Daoy (cell line): ENCODE results near the gene ASCL2. TPM values are rescaled to one million over a fixed set of nuclear protein-coding genes. Genes with fewer than 3 reads are reported as not detected.

ENCODE experiments used
- DNase-seq: peaks from one replicate; pipeline ENCODE4 v3.0.0-alpha.2; 2015; ENCODE audit warnings: low read depth
- total RNA-seq: library from RNA; depleted of rRNA; stranded (reverse); fragments of >200 nt; shearing (Covaris generic); gene quantifications from 2 replicates; pipeline ENCODE4 v1.2.3, GENCODE V29; 2014; rRNA removed

The ASCL2 gene, protein sequence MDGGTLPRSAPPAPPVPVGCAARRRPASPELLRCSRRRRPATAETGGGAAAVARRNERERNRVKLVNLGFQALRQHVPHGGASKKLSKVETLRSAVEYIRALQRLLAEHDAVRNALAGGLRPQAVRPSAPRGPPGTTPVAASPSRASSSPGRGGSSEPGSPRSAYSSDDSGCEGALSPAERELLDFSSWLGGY
- total RNA-seq: not detected in 2 replicates

DNA sequence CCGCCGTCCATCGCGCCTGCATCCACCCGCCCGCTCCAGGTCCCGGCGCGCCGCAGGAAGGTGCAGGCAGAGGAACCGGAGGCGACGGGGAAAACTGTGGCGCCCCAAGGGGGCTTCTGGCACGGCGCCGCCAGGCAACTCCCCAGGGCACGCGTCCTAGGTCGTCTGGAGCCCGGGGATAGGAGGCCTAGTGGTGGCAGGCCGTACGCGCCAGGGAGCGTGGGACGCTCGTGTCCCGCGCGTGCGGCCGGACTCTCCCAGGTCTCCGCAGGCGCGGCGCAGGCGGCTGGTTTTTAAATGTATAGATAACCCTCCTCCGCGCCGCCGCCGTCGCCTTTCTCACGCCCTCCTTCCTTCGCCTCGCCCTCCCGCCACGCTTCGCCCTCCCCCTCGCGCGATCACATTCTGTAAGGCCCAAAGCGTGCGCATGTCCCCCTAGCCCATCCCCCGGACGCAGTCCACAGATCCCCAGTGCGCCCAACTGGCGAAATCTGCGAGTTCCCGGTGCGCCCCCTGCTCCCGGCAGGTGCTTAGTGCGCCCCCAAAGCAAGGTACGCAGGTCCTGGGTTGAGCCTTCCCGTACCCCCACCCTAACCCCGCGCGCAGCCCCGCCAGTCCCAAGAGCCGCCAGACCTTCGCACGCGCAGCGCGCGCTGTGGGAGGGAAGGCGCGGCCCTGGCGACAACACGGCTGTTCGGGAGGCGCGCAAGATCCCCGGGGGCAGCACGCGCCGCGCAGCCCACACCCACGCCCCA, at the start of gene ASCL2:
Gene ASCL2, minus strand, starts transcription at position 267 of the 755 bp plus-strand sequence. Its CDS starts 256 bp downstream, at position 11.
- DNase-seq: no peak

DNA sequence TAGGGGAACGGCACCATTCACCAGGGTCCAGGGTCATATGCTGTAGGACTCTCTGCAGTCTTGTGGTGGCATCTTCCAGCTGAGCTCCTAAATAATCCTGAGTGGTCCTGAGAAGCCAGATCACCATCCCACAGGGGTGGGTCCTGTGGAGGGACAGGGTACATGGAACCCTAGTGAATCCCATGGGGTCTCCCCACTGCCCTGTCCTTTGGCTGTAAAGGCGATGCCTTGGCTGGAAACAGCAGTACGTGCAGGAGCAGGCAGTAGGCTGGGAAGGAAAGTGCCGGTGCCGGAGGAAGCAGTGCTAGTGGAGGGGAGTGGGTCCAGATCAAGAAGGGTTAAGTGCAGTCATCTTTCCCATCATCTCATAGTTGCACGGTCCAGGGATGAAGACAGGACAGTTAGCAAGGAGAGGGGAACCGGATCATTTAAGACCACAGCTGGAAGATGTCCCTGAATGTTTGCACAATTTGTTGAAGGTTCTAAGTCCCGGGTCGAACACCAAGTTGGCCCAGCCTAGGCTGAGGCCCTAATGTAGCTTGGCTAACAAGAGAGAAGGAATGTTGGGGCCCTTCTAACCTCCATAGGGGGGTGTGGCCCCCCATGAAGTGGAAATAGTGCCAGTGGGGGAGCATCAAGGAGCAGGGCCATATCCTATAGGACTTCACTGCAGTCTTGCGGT, 49.5 kb upstream of the ASCL2 start:
- no peak for DNase-seq

DNA sequence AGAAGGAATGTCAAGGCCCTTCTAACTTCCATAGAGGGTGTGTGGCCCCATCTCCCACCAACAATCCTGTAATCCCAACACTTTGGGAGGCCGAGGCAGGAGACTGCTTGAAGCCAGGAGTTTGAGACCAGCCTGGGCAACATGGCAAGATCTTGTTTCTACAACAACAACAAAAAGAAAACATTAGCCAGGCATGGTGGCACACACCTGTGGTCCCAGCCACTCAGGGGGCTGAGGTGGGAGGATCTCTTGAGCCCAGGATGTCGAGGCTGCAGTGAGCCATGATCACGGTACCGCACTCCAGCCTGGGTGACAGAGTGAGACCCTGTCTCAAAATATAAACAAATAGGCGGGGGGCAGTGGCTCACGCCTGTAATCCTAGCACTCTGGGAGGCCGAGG, 48.3 kb upstream of the ASCL2 start:
- DNase-seq: no peak

DNA sequence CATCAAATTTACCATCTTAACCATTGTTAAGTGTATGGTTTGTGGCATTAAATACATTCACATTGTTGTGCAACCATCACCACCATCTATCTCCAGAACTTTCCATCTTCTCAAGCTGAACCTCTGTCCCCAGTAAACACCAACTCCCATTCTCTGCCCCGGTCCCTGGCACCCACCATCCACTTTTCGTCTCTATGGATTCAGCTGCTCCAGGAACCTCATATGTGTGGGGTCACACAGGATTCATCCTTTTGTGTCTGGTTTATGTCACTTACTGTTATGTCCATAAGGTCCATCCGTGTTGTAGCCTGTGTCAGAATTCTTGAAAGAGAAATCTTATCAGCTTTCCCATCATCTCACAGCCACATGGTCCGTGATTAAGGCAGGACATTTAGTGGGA, 47.7 kb upstream of the ASCL2 start:
- DNase-seq: no peak

DNA sequence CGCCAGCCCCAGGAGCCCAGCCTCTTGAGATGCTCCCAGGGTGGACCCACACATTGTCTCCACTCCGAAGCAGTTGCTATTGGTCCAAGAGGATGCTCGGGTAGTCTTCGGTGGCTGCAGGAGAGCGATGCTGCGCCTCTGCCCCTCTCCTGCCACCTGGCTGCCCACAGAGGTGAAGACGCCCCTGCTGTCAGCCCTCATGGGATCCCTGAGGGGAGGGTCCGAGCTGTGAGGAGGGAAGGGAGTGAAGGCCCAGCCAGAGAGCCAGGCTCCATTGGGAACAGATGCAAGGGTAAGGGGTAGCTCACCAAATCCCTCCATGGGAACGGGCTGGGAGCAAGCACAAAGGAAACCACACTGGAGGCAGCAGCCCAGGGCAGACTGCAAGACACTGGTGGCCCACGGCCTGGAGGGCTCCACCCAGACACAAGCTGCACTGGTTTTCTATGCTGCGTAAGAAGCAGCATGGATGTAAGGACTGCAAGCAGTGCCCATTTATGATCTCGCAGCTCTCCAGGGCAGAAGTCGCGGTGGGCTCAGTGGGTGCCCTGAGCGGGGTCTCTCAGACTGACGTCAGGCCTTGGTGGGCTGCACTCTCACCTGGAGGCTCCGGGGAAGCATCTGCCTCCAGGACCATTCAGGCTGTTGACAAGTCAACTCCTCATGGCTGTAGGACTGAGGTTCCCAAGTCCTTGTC, 47.1 kb upstream of the ASCL2 start:
- no peak for DNase-seq

DNA sequence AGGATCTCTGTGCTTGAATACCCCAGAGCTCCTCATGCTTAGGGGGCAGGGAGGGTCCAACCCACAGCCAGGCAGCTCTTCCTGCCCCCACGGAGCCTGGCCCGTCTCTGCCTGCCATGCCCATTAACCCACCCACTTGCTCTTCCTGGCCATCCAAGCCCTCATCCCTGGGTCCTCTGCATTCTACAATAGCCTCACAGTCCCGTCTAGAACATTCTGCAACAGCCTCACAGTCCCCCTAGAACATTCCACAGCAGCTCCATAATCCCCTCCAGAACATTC, 46.5 kb upstream of the ASCL2 start:
- no peak for DNase-seq

DNA sequence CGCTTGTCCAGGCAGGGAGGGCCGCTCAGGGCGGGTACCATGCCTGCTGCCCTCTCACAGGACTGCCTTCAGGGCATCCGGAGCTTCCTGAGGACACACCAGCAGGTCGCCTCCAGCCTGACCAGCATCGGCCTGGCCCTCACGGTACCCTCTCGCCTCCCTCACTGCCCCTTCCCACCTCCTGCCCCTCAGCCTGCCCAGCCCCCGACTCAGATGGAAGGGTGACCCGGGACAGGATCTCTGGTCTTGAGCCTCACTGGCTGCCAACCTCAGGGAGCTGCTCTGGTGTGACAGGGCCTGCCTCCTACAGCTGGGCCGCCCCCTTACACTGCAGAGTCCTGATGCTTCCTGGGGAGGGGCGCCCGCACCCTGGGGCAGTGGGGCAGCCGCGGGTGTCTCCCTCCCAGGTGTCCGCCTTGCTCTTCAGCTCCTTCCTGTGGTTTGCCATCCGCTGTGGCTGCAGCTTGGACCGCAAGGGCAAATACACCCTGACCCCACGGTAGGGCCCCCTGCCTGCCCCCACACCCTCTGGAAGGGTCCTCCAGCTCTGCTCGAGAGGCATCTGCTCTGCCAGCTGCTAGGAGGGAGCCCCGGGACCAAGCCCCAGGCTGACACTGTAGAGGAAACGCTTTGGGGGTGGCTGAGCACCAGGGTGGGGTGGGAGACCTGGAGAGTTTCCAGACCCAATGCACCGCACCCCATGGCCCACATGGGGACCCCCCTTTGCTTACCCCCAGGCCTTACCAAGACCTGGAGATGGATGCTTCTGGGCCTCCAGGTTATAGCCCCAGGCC, 46.0 kb upstream of the ASCL2 start:
- no peak for DNase-seq

DNA sequence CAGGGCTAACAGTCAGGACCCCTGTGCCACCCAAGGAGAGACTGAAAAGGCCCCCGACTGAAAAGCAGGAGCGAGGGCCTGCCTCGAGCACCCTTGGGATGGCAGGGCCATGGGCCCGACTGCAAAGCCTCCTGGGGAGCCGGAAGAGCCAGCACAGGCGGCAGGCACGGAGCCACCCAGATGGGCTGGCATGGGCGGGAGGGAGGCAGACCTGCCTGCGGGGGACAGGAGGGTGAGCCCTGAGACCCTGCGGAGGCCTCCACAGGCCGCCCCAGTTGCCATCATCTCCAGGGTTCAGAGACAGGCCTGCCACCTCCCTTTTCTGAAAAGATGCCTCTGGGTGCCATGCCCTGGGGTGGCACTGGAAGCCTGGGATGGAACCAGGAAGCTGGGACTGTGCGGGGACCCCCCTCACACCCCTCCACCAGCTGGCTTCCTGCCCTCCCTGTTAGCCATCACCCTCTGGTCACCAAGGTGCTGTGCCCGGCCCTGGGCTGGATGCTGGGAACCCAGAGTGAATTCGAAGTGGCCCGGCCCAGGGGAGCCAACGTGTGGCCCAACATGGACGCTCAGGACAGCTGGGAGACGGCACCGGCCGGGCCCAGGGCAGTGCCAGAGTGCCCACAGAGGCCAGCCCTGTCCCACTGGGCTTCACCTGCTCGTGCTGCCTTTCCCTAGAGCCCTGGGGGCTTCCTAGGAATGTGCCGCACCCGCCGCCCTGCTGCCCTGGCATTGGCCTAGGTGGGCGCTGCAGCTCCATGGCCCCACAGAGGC, 45.2 kb upstream of the ASCL2 start:
- no peak for DNase-seq

DNA sequence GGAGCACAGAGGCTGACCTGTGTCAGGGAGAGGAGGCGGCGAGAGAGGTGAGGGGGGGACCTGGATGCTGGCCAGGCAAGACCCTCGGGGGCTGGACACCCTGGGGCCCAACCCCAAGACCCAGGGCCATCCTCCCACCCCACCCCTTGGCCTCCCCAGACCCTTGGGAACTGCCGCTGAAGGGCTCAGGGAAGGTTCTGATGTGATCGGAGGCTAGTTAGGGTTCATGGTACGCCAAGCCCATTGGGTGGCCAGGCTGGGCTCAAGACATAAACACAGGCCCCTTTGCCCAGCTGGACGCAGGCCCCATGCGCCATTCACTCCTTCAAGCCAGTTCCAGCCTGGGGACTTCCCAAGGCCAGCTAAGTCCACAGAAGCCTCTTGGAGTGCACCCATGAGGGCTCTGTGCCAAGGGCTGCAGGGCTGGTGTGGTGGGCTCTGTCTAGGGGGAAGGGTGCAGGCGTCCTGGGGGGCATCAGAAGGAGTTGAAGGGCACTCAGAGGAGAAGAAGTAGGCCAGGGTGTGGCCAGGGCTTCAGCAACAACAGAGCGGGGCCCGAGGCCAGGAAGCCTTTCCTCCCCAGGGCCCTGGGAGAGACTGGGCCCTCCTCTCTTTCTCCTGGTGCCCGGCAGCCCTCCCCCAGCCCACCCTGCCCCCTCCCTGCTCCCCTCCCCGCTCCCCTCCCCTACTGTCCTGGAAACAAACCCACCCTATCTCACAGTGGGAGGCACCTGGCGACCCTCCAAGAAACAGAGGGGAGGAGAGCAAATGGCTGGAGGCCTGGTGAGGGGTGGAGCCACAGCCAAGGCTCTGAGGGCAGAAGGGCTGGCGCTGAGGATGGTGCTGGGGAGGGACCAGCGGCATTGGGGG, 44.4 kb upstream of the ASCL2 start:
- peak; percentile 65 for DNase-seq

DNA sequence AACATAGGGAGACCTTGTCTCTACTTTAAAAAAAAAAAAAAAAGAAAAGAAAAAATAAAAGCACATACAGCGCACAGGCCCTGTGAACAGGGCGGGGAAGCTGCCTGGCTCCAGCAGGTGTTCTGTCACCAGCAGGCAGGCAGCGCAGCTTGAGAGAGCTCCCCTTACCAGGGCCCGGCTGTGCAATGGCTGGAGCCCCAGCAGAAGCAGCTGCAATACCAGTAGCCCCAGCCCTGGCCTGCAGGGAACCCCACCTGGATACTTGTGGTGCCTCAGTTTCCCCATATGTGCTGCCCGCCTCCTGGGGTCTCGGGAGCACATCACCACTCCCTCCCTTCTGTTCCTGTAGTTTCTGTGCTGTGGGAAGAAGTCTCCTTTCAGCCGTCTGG, 43.7 kb upstream of the ASCL2 start:
- DNase-seq: no peak

DNA sequence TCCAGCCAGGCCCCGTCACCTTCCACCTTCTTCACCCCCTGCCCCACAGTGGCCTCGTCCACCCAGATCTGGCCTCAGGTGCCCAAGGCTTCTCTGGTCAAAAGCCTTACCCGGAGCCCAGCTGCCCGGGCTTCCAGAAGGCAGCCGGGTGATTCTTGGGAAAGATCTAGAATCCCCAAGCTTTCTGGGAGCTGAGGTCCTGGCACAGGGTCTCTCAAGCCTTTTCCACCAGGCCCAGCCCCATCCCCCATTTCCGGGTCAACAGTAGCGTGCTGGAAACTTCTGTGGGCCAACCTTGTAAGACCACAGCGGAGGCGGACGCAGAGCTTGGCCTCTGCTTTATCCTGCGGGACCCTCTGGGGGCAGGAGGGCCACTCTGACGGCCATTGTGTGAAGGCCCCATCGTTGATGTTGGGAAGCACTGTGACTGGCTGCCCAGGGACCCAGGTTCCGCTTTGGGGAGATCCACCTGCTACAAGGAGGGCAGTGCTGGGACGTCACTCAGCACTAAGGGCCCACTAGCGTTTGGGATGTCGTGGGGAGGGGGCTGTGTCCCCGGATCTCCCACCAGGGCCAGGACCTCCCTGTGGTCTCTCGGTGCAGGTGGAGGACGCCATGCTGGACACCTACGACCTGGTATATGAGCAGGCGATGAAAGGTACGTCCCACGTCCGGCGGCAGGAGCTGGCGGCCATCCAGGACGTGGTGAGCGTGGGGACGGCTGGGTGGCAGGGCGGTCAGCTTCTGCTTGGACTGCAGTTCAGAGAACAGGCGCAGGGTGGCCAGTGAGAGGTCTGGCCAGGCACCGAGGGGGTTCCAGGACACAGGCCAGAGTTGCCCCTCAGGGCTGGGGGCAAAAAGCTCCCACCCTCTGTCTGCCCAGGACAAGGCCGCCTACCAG, 42.9 kb upstream of the ASCL2 start:
- DNase-seq: no peak

DNA sequence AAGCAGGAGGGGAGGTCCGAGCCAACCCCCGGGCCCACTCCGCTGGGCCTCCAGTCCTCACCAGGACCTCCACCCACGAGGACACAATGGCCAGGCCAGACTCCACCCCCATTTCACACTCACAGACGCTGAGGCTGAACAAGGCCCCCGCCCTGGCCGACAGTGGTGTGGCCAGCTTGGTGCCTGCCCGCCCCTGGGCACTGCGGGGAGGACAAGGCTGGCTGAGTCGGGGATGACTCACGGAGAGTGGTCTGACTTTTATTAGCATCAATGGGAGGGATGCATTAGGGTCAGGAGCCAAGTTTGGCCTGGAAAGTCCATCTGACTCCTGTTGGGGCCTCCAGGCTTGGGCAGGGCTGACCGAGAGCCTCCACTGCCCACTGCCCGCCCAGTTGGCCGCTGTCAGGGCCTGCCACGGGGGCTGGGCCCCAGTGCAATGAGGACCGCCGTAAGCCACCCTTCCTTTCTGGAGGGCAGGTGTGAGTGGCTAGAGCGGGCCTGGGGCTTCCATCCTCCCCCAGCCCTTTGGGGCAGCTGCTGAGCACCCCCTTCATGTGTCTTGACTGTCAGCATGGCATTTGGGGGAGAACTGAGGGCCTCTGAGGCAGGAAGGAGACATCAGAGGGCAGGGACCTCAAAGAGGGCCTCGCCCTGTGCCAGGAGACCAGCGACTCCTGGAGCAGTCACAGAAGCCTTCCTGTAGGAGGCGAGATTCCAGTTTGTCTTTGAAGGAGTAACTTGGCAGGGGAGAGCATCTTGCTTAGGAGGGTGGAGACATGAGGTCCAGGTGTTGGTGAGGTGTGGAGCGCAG, 42.0 kb upstream of the ASCL2 start:
- peak; percentile 65 for DNase-seq

DNA sequence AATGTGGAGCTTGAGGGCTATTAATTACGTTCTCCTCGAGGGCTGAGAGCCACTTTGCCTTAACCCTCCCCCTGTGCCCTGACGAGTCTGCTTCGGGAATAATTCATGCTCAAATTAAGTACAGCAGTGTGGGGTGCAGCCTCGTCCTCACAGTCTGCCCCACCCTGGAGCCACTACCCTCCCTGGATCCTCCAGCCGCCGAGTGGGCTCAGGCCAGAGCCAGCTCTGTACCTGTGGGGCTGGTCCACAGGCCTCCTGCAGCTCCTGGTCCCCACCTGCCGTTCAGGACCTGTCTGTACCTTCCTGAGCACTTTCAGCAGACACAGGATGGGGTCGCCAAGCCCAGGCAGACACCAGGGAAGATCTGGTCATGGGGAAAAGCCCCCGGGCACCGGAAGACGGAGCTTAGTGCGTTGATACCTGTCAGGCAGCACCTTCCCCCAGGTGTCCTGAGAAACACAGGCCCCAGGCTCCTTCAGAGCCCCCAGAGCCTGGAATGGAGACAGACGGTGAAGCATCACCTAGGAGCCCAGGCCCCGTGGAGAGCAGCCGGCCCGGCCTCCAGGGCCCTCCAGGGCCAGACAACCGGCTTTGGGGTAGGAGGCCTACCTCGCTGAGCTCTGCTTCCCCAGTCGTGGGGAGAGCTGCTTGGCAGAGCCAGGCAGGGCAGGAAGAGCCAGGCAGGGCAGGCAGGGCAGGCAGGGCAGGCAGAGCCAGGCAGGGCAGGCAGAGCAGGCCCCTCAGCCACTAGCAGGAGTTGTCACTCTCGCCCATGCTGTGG, 41.2 kb upstream of the ASCL2 start:
- no peak for DNase-seq

DNA sequence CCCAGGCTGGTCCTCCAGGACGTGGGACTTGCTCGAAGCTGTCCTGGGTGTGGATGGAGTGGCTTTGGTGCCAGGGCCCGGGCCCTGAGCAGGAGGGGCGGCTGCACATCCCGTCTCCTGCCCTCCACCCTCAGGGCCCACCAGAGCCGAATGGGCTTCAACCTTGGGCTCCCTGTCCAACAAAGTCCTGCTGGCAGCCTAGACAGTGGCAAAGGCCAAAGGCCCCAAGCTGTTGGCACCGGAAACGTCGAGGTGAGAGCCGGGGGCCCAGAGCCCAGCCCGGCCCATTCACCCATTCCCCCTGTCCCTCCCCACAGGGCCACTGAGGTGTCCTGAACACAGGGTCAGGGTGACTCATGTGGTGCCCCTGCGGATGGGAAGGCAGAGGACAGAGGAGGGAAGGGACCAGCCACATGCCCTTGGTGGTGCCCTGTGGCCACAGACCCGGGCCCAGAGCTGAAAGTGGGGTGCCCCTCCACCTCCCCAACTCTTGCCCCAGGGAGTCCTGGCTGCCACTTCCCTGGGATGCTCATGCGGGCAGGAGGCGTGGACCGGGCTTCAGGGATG, 40.5 kb upstream of the ASCL2 start:
- no peak for DNase-seq

DNA sequence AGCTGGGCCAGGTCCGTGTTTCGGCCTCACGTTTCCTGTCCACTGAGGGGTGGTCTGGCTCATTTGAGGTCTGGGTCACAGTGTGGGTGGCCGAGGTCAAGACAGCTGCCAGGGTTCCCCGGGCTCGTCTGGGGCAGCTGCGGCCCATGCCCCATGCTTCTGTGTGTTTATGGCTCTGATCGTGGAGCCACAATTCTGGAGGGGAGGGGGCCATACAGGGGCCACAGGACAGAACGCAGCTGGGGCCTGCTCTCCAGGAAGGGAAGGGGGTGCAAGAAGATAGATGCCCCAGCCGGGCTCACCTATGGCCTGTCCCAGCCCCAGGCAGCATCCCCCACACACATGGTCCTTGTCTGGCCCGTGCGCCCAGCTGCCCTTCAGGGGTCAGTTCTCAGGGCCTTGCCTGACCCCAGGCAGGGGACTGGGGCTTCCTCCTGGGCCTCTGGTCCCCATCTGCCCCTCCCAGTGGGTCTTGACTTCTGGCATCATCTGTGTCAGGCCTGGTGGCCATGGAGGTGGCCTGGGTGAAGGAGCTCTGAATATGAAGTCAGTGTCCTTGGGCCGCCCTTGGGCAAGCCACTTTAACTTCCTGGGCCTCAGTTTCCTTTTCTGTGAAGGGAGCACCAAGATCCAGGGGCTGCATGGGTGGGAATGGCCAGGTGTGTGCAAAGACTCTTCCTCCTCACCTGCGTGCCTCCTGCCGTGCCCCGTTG, 39.8 kb upstream of the ASCL2 start:
- no peak for DNase-seq
